Central memory CD8-positive, alpha-beta T cell (primary cell): Measurements from ENCODE around the gene PRTN3.

Experiments
- ATAC-seq: fragments of 150-1000 bp; cut with Tn5 transposase; replicated peaks from 2 replicates; pipeline ENCODE4 v1.10.0; 2022; ENCODE audit warnings: mild to moderate bottlenecking, moderate FRiP score, moderate number of reproducible peaks; ENCODE audit not compliant: poor library complexity, severe bottlenecking; ENCODE audit errors: extremely low read depth
- DNase-seq, 2 donors: peaks; one replicate each; pipeline ENCODE4 v3.0.0; 2021; ENCODE audit warnings: low spot score in 2 of 2
- H3K27ac Mint-ChIP-seq: one replicate; pipeline ENCODE4 v1.8.0; 2022; ENCODE audit warnings: low read depth, mild to moderate bottlenecking, moderate library complexity, mixed read lengths
- H3K27me3 Mint-ChIP-seq: one replicate; pipeline ENCODE4 v1.8.0; 2022; ENCODE audit warnings: mixed read lengths
- H3K36me3 Mint-ChIP-seq: one replicate; pipeline ENCODE4 v1.8.0; 2022; ENCODE audit warnings: mild to moderate bottlenecking, moderate library complexity, mixed read lengths; ENCODE audit not compliant: insufficient read depth
- H3K4me1 Mint-ChIP-seq: one replicate; pipeline ENCODE4 v1.8.0; 2022; ENCODE audit warnings: mixed read lengths
- H3K4me3 Mint-ChIP-seq: one replicate; pipeline ENCODE4 v1.8.0; 2022; ENCODE audit warnings: mild to moderate bottlenecking, moderate library complexity, mixed read lengths
- H3K9me3 Mint-ChIP-seq: one replicate; pipeline ENCODE4 v1.8.0; 2022; ENCODE audit warnings: mixed read lengths

The PRTN3 gene

GRCh38 chr19:861756-862580 is 21.2 kb downstream of the PRTN3 start:
- Mint-ChIP-seq H3K36me3 (peaks cover 10% of the 10 kb centered on the region), H3K27me3 (peaks cover 13% of the 10 kb centered on the region), H3K27ac (peak overlapping the region; percentile 84), H3K9me3 (no peaks in the 10 kb centered on the region), H3K4me3 (peak overlapping the region; percentile 74), H3K4me1 (peaks cover 10% of the 10 kb centered on the region)
- DNase-seq = peak in 1 of 2 donors; percentile 49
- peak; percentile 35 for ATAC-seq

GRCh38 chr19:862581-863314 is 21.9 kb downstream of the PRTN3 start:
- peaks cover 13% of the 10 kb centered on the region for H3K27me3 Mint-ChIP-seq
- peaks cover 10% of the 10 kb centered on the region for H3K36me3 Mint-ChIP-seq
- peaks cover 10% of the 10 kb centered on the region for H3K4me1 Mint-ChIP-seq
- DNase-seq (peak; percentile 74 to 77), ATAC-seq (peak; percentile 63)
- peak overlapping the region; percentile 74 for H3K4me3 Mint-ChIP-seq
- H3K27ac Mint-ChIP-seq = peak overlapping the region; percentile 84
- no peaks in the 10 kb centered on the region for H3K9me3 Mint-ChIP-seq

- H3K36me3 Mint-ChIP-seq = peaks cover 10% of the 10 kb centered on the region
- no peak for ATAC-seq
- H3K27me3 Mint-ChIP-seq = peaks cover 9% of the 10 kb centered on the region
- H3K4me1 Mint-ChIP-seq = peaks cover 10% of the 10 kb centered on the region
- H3K9me3 Mint-ChIP-seq = no peaks in the 10 kb centered on the region
- H3K27ac Mint-ChIP-seq = peak overlapping the region; percentile 75
- peak overlapping the region; percentile 74 for H3K4me3 Mint-ChIP-seq
- DNase-seq = no peak
These were observed 22.5 kb downstream of the PRTN3 start for GRCh38 chr19:863315-863620.

GRCh38 chr19:866769-867300 is 26.0 kb downstream of the PRTN3 start:
- Mint-ChIP-seq H3K9me3 (no peaks in the 10 kb centered on the region), H3K27me3 (no peaks in the 10 kb centered on the region), H3K27ac (no peak overlapping the region), H3K4me3 (no peak overlapping the region), H3K4me1 (peaks cover 10% of the 10 kb centered on the region), H3K36me3 (peaks cover 22% of the 10 kb centered on the region)
- DNase-seq = no peak
- ATAC-seq = no peak

GRCh38 chr19:867301-867793 is 26.5 kb downstream of the PRTN3 start:
- no peaks in the 10 kb centered on the region for H3K27me3 Mint-ChIP-seq
- H3K36me3 Mint-ChIP-seq = peaks cover 27% of the 10 kb centered on the region
- H3K4me1 Mint-ChIP-seq = peaks cover 12% of the 10 kb centered on the region
- no peaks in the 10 kb centered on the region for H3K9me3 Mint-ChIP-seq
- H3K27ac Mint-ChIP-seq = no peak overlapping the region
- H3K4me3 Mint-ChIP-seq = no peak overlapping the region
- ATAC-seq = no peak
- no peak for DNase-seq

GRCh38 chr19:867855-868457 is 27.2 kb downstream of the PRTN3 start:
- Mint-ChIP-seq H3K27ac (no peak overlapping the region), H3K4me3 (no peak overlapping the region), H3K27me3 (no peaks in the 10 kb centered on the region), H3K4me1 (peaks cover 11% of the 10 kb centered on the region), H3K9me3 (no peaks in the 10 kb centered on the region), H3K36me3 (peaks cover 27% of the 10 kb centered on the region)
- ATAC-seq (no peak), DNase-seq (no peak)

GRCh38 chr19:868458-869244 is 27.9 kb downstream of the PRTN3 start:
- ATAC-seq = no peak
- H3K27ac Mint-ChIP-seq = no peak overlapping the region
- peaks cover 7% of the 10 kb centered on the region for H3K4me1 Mint-ChIP-seq

GRCh38 chr19:869245-870177 is 28.7 kb downstream of the PRTN3 start:
- DNase-seq = no peak
- Mint-ChIP-seq H3K9me3 (no peaks in the 10 kb centered on the region), H3K4me3 (no peak overlapping the region), H3K4me1 (peaks cover 7% of the 10 kb centered on the region), H3K36me3 (peaks cover 24% of the 10 kb centered on the region), H3K27ac (no peak overlapping the region), H3K27me3 (no peaks in the 10 kb centered on the region)
- no peak for ATAC-seq

More at GRCh38 chr19:868458-869244, 27.9 kb downstream of the PRTN3 start:
- Mint-ChIP-seq H3K9me3 (no peaks in the 10 kb centered on the region), H3K36me3 (peaks cover 27% of the 10 kb centered on the region), H3K27me3 (no peaks in the 10 kb centered on the region), H3K4me3 (no peak overlapping the region)
- no peak for DNase-seq

- Mint-ChIP-seq H3K4me3 (peak overlapping the region; percentile 25), H3K27me3 (no peaks in the 10 kb centered on the region), H3K36me3 (peaks cover 24% of the 10 kb centered on the region), H3K27ac (no peak overlapping the region), H3K4me1 (peaks cover 7% of the 10 kb centered on the region), H3K9me3 (no peaks in the 10 kb centered on the region)
- DNase-seq (no peak), ATAC-seq (no peak)
These were observed 29.5 kb downstream of the PRTN3 start for GRCh38 chr19:870314-870713.

GRCh38 chr19:870963-871401 is 30.2 kb downstream of the PRTN3 start:
- no peak for DNase-seq
- no peak overlapping the region for H3K27ac Mint-ChIP-seq
- peaks cover 7% of the 10 kb centered on the region for H3K4me1 Mint-ChIP-seq
- no peaks in the 10 kb centered on the region for H3K9me3 Mint-ChIP-seq
- no peak for ATAC-seq
- peaks cover 24% of the 10 kb centered on the region for H3K36me3 Mint-ChIP-seq
- H3K27me3 Mint-ChIP-seq = no peaks in the 10 kb centered on the region
- H3K4me3 Mint-ChIP-seq = no peak overlapping the region
